Renal cortical epithelial cell (primary cell): ENCODE measurements around the gene CCDC178. TPM values are rescaled to one million over a fixed set of nuclear protein-coding genes. Genes with fewer than 3 reads are reported as not detected.
"Not testable (repeated sequence)": the region's sequence is repeated elsewhere in the genome, so short reads cannot be mapped to it uniquely, and the experiment has no call there.

Source experiments
- DNase-seq: peaks from one replicate; pipeline ENCODE4 v3.0.0-alpha.2; 2011; ENCODE audit warnings: low read depth
- total RNA-seq: library from RNA; depleted of rRNA; stranded (reverse); fragments of >200 nt; gene quantifications from 2 replicates; pipeline ENCODE4 v1.2.3, GENCODE V29; 2014

Gene CCDC178
- total RNA-seq, 1 donor from 2014 or later = 0.30 TPM

DNA sequence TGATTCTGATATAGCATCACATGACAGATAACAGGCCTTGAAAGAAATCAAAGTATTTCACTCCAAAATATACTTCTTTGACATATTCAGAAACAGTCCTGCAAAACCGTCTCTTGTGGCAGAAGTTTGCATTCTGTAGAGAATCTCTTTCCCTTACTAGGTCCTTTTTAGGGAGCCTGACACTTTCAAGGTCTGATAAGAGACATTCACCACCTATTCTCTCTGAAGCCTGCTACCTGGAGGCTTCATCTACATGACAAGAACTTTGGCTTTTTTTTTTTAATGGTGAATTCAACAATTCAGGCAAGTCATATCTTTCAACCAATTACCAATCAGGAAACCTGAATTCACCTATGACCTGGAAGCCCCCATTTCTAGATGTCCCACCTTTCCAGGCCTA is 83.8 kb downstream of the CCDC178 start:
- no peak for DNase-seq

DNA sequence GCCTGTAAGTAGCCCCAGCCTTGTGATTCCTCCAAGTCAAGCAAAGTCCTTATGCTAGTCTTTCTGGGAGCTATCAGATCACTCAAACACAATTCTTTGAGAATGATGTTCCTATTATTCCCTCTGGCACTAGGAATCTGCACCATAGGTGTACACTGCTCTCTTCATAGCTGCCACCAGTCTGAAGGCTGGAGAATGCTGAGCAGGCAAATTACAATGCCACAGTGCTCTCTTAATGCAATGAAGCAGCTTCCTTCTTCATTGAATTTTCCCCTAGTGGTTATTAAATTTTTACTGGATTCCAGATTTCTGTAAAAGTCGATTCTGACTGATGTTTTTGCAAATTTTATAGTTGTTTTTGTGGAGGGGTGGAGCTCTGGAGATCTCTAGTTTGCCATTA is 84.8 kb downstream of the CCDC178 start:
- DNase-seq = no peak

DNA sequence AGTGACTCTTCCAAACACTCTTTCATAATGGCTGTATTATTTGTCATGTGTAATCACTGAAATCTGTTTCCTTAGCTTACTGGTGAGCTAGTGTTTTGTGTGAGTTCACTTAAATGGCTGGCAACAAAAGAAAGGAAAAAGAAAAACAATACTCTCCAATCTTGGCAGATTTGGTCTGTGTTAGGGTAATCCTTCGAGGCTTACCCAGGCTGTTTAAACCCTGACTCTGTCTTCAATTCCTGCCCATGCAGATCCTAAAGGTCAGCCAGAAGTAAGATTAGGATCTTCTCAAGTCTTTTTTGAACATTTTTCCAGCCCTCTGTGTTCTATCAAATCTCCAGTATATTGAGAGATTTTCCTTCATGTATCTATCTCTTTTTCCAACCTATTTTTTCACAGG is 85.3 kb downstream of the CCDC178 start:
- no peak for DNase-seq

DNA sequence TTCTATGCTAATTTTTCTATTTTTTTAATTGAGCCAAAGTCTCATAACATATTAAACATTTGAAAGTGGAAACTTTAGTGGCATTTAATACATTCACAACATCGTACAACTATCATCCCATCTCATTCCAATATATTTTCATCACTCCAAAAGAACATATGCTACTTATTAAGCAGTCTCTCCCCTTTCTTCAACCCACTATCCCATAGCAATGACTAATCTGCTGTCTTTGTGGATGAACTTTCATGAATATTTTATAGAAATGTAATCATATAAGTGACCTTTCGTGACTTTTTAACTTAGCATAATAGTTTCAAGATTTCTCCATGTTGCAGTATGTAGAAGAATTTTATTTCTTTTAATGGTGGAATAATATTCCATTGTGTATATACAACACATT is 90.3 kb downstream of the CCDC178 start:
- DNase-seq = no peak

DNA sequence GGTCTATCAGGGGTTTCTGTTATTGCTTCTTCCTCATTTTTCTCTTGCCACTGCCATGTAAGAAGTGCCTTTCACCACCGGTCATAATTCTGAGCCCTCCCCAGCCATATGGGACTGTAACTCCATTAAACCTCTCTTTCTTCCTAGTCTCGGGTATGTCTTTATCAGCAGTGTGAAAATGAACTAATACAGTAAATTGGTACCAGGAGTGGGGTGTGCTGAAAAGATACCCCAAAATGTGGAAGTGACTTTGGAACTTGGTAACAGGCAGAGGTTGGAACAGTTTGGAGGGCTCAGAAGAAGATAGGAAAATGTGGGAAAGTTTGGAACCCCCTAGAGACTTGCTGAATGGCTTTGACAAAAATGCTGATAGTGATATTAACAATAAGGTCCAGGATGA is 100.8 kb downstream of the CCDC178 start:
- not testable (repeated sequence) for DNase-seq

DNA sequence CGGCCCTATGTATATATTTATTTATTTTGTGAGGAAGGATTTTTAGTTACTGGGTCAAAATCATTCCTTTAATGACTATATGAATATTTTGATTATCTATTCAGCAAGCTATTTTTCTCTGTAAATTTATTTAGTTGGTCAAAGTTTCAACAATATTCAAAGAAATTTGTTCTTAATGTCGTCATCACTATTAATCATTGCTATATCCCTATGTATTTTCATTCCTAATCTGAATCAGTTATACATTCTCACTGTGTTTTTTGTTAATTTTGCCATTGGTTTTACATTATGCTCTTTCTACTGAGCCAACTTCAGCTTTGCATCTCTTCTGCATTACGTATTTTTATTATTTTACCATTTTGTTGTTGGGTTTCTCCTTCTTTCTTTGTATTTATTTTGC is 105.7 kb downstream of the CCDC178 start:
- no peak for DNase-seq

DNA sequence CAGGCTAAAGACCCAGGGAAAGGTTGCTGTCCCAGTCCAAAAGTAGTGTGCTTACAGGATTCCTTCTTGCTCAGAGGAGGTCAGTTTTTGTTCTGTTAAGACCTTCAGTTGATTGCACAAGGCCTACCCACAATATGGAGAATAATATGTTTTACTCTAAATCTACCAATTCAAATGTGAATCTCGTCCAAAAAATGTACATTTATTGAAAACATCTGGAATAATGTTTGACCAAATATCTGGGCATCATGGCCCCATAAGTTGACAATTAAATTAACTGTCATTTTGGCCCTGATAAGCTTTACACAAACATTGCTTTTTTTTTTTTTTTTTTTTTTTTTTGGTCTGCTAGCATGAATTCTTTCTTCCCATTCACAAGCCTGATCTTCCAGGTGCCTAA is 109.8 kb downstream of the CCDC178 start:
- no peak for DNase-seq

DNA sequence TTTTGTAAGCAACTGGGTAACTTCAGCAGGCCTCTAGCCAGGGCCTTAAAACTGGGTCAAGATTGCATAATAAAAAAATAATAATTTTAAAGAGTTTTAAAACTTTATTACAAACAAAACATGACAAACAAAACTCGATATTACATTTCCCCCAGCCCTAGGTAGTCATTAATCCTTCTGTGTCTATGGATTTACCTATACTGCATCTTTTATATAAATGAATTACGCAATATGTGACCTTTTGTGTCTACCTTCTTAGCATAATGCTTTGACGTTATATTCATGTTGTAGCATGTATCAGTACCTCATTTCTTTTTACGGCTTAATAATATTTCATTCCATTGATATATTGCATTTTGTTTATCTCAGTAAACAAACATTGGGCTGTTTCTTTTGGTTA is 113.5 kb downstream of the CCDC178 start:
- DNase-seq = no peak

DNA sequence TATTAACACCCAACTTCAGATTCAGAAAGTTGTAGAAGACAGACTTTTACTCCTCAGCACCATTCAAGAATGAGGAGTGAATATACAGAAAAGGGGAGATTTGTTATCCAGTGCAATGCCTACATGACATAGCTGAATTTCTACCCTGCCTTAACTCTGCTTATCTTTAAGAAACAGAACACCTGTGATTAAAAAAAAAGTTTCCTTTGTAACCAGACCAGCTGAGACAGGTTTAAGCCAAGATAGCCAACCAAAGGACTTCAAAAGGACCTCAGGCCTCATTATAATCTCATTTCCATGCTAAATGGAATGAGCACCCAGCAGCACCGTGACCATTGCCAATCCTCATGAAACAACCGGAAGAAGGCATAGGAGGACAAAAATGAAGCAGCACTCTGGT is 122.9 kb downstream of the CCDC178 start:
- no peak for DNase-seq

DNA sequence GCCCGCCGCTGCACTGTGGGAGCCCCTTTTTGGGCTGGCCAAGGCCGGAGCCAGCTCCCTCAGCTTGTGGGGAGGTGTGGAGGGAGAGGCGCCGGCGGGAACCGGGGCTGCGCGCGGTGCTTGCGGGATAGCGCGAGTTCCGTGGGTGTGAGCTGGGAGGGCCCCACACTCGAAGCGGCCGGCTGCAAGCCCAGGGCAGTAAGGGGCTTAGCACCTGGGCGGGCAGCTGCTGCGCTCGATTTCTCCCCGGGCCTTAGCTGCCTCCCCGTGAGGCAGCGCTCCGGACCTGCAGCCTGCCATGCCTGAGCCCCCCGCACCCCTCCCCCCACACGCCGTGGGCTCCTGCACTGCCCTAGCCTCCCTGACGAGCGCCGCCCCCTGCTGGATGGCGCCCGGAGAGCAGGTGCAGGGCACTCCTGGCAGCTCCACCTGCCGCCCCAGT is 124.4 kb downstream of the CCDC178 start:
- DNase-seq = no peak

DNA sequence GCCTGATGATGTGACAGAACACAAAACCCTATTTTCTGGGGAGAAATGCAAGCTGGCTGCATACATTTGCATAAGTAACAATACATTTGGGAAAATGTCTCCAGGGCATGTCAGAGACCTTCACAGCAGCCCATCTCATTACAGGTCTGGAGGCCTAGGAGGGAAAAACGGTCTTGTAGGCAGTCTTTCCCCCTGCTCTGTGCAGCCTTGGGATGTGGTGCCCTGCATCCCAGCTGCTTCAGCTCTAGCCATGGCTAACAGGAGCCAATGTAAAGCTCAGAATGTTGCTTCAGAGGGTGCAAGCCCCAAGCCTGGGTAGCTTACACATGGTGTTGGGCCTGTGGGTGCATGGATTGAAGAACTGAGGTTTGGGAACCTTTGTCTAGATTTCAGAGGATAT is 133.0 kb downstream of the CCDC178 start:
- DNase-seq = no peak

DNA sequence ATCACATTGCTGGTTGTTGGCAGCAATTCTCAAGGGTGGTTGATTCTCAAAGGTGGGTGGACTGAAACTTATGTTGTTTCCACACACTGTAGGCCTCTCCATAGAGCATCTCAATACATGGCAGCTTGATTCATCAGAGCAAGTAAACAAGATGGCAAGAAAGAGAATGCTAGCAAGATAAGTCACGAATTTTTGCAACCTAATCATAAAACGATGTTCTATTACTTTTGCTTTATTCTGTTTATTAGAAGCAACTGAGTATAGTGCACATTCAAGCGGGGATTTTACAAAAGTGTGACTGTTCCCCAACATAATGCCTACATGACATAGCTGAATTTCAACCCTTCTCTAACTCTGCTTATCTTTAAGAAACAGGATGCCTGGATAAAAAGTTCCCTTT is 136.2 kb downstream of the CCDC178 start:
- DNase-seq = no peak

DNA sequence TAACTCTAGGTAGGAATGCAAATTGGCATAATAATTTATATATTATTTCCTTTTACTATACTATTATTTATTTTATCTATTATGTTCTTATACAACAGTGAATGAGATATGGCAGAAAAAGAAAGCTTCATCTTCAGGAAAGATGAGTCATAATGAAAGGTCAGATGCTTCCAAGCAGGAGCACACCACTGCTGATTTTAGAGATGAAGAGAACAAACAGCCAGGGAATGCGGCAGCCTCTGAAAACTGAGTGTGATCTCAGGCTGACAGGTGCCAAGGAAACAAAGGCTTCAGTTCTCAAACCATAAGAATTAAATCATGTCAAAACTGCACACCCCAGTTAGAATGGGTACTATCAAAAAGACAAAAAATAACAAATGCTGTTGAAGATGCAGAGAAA is 149.0 kb downstream of the CCDC178 start:
- DNase-seq = peak; percentile 21

DNA sequence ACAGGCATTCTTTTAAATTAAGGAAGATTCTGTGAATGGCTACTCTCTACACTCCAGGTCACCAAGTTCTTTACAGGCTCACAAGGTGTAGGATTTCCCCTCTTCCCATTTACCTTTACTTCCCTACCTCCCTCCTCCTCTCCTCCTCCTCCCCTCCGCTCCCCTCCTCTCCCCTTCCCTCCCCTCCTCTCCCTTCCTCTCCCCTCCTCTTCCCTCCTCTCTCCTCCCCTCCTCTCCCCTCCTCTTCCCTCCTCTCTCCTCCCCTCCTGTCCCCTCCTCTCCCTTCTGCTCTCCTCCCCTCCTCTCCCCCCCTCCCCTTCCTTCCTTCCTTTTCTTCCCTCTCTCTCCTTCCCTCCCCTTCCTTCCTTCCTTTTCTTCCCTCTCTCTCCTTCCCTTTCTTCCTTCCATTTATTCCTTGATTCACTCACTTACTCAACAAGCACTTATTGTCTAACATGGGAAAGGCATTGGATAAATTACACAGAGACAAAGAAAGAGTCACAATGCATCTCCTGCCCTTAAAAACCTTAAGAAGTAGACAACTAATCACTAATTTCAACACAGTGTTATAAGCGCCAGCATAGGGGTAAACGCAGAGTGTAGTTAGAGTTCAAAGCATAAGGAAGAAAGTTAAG is 152.3 kb downstream of the CCDC178 start:
- DNase-seq = no peak

DNA sequence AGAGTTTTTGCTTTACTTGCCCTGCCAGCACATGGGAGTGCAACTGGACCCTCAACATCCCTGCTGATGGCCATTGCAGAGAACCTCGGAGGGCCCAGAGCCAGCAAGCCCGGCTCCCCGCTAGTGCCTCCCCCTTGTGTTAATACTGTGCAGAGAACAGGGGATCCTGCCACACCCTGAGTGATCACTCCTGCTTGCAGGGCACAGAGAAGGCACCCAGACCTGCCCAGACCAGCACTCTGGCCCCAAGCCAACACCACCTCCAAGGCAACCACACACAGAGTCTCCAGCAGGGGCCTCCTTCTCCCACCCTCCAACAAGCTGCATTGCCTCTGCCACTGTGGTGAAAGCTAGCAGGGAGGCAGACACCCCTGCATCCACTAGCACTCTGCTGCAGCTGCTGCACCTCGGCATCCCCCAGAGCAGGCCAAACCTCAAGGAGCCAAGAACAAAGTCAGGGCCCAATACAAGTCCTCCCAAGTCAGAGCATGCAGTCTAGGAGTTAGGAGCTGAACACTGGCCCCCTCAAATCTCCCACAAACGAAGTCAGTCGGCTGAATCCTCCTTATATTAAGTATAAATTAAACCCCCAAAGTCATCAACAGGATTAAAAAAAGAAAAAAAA is 157.7 kb downstream of the CCDC178 start:
- no peak for DNase-seq

DNA sequence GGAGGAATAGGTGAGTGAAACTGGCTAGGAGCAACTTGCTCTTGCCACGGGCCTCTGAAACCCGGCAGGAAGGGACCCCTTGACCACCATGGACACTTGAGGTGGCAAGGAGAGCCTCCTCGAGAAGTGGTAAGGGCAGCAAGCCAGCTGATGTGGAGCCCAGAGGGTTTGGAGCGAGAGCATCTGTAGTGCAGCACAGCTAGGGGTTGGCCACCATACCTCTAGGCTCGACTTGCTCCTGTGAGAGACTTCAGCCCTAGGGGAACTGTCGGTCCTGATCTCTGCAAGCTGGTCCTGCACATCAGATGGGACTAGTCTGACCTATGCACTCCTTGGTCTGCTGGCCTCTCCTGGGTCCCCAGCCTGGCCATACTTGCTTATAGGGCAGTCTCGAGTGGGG is 158.4 kb downstream of the CCDC178 start:
- no peak for DNase-seq

DNA sequence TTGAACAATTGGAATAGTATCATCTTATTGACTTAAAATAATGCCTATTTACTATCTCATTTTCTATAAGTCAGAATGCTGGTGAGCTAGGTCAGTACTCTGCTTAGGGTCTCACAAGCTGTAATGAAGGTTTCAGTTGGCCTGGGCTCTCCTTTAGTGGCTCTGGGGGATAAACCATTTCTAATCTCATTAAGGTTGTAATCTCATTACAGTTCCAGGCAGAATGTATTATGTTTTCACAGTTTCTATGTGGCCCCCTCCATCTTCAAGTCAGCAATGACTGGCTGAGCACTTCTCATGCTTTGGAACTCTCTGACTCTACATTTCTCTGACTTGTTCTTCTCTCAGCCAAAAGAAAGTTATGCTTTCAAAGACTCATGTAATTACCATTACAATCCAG is 163.1 kb downstream of the CCDC178 start:
- no peak for DNase-seq

DNA sequence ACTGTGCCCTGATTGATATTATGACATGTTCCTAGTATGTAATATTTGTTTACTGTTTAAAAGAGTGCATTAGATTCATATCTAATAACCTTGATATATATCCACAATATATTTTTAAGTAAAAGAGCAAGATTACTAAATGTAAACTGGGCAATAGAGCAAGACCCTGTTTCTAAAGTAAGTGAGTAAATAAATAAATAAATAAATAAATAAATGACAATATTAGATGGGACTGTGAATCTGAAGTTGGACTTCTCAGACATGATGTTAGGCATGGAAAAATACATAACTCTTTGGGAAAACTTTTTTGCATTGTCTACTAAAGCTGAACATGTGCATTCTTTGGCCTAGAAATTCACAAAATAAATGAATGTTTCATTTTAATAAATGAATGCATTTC is 164.7 kb downstream of the CCDC178 start:
- no peak for DNase-seq

DNA sequence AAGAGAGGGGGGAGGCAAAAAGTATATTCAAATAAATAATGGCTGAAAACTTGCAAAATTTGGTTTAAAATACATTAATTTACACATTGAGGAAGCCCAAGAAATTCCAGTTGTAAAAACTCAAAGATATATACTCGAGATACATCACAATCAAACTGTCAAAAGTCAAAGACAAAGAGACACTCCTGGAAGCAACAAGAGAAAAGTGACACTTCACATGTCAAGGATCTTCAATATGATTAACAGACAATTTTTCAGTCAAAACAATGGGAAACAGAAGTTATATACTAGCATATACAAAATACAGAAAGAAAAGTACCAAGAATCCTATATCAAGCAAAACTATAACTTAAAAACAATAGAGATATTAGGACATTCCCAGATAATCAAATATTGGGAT is 170.2 kb downstream of the CCDC178 start:
- DNase-seq = no peak

DNA sequence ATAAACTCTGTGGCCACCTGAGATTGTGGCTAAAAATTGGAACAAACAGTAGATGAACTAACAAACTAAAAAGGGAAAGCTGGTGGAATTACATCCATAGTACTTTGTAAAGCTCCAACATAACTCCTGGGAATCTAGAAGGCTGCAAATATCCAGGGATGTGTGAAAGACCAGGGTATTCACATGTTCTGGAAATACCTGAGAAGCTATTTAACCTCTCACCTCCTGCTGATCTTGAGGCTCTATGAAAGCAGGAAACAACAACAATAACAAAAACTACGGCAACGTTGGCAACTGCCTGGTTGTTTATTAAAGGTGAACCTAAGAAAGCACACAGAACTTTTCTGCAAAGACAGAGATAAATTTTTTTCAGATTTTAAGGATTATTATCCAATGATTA is 171.3 kb downstream of the CCDC178 start:
- peak; percentile 21 for DNase-seq

DNA sequence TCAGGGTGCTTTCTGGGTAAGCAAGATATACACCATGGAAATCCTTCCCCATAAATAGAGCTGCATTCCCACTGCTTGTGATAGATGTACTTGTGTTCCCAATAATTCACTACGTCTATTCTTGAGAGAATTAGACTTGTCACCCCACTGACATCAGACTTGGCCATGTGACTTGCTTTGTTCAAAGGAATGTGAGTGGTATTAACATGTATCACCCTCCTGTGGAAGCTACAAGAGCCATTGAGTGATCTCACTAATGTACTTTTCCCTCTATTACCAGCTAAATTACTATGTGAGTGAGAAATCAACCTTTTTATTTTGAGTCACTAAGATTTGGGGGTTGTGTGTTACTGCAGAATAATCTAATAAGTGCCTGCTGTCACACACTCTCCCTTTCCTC is 176.0 kb downstream of the CCDC178 start:
- peak; percentile 52 for DNase-seq

DNA sequence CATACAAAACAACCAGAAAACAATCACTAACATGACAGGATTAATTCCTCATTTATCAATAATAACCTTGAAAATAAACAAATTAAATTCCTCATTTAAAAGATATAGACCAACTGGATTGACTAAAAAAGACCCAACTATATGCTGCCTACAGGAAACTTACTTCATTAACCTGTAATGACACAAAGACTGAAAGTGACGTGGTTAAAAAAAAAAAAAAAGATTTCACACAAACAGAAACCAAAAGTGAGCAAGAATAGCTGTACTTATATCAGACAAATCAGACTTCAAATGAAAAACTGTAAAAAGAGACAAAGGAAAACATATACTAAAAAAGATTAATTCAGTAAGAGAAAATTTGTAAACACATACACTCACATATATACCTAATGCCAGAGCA is 201.2 kb downstream of the CCDC178 start:
- DNase-seq = no peak

DNA sequence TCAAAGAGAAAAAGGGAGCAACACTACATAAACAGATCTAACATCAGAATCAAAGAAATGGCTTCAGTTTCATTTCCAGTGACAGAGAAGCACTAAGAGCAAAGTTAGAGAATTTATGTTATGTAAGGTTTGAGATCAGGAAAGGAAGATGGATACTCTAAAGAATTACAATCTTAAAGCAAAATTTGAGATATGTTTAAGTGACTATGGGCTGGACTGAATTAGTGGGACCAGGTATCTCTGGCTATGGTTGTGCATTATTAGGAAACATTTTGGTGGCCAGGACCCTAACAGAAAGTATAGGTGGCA is 208.2 kb downstream of the CCDC178 start:
- DNase-seq = no peak
